K562 (cell line): ENCODE measurements around the gene PRRT1. TPM values are rescaled to one million over a fixed set of nuclear protein-coding genes. Genes with fewer than 3 reads are reported as not detected.

Source experiments
- FOXA3 ChIP-seq, 2 experiments: fragments of 450-650 bp in 1 of 2; sonication (generic) in 1 of 2; formaldehyde crosslinking; IDR thresholded peaks in 1 of 2; conservative IDR thresholded peaks in 1 of 2; 2 replicates each; pipeline versions ENCODE4 v1.4.0 to v1.8.0; 2020 to 2022; ENCODE audit warnings: mild to moderate bottlenecking in 2 of 2, missing genetic modification reagents in 1 of 2
- FOXM1 ChIP-seq, 2 experiments: fragments of 450-650 bp in 1 of 2; sonication (generic) in 1 of 2; formaldehyde crosslinking in 1 of 2; IDR thresholded peaks; 2 replicates each; pipeline versions ENCODE4 v1.6.1 to v1.9.0; 2017 to 2022; ENCODE audit warnings: low read depth in 2 of 2, mild to moderate bottlenecking in 2 of 2, missing genetic modification reagents in 1 of 2, moderate library complexity in 1 of 2
- GABPB2 ChIP-seq: fragments of 250-450 bp; sonication (Bioruptor Pico); conservative IDR thresholded peaks from 2 replicates; pipeline ENCODE4 v1.5.1; 2021; ENCODE audit warnings: mild to moderate bottlenecking
- ILK ChIP-seq: fragments of 450-650 bp; IDR thresholded peaks from 2 replicates; pipeline ENCODE4 v1.6.1; 2016; ENCODE audit warnings: missing genetic modification characterization, low read depth, mild to moderate bottlenecking, missing compliant biosample characterization, moderate library complexity, borderline replicate concordance
- NFRKB ChIP-seq: fragments of 450-650 bp; IDR thresholded peaks from 2 replicates; pipeline ENCODE4 v1.6.1; 2016; ENCODE audit warnings: low read depth
- PATZ1 ChIP-seq: fragments of 250-450 bp; sonication (Bioruptor Pico); IDR thresholded peaks from 2 replicates; pipeline ENCODE4 v1.5.0; 2020; ENCODE audit warnings: mild to moderate bottlenecking, borderline replicate concordance
- RFX1 ChIP-seq: fragments of 450-650 bp; IDR thresholded peaks from 2 replicates; pipeline ENCODE4 v1.6.1; 2016; ENCODE audit warnings: mild to moderate bottlenecking, moderate library complexity
- RFX7 ChIP-seq: fragments of 250-450 bp; sonication (Bioruptor Pico); IDR thresholded peaks from 2 replicates; pipeline ENCODE4 v1.5.1; 2021; ENCODE audit warnings: mild to moderate bottlenecking
- SREBF2 ChIP-seq: sonication (generic); formaldehyde crosslinking; IDR thresholded peaks from 2 replicates; pipeline ENCODE4 v1.4.0; 2020; ENCODE audit warnings: mild to moderate bottlenecking, missing genetic modification reagents
- SUPT5H ChIP-seq: fragments of 450-650 bp; IDR thresholded peaks from 2 replicates; pipeline ENCODE4 v1.6.1; 2016
- ZNF696 ChIP-seq: fragments of 250-450 bp; sonication (Bioruptor Pico); conservative IDR thresholded peaks from 2 replicates; pipeline ENCODE4 v1.4.0; 2020; ENCODE audit warnings: mild to moderate bottlenecking, moderate library complexity
- polyA plus RNA-seq, 8 experiments: library from polyadenylated mRNA; depleted of rRNA in 4 of 8; stranded (reverse) in 5 of 8; unstranded in 3 of 8; fragments of >200 nt; fragmentation: Nextera tagmentation in 2 of 8; fragmentation: Illumina TruSeq in 1 of 8; extraction: Ambion mirVana in 2 of 8; extraction: Trizol in 1 of 8; gene quantifications; 2 replicates each; pipeline versions ENCODE4 v1.2.1 to v1.2.3, GENCODE V29; 2011 to 2014; ENCODE audit warnings: inconsistent platforms in 1 of 8, missing spikeins in 1 of 8
- total RNA-seq, 7 experiments: library from RNA; depleted of rRNA in 6 of 7; stranded (reverse); fragments of >200 nt in 6 of 7; fragmentation: Illumina TruSeq in 2 of 7; extraction: Trizol in 2 of 7; gene quantifications; 2 replicates each; pipeline versions ENCODE4 v1.2.1 to v1.2.3, GENCODE V29; 2011 to 2021; ENCODE audit warnings: low replicate concordance in 1 of 7
- TF ChIP-seq, protein P1 (sequence below): IDR thresholded peaks from 2 replicates; pipeline ENCODE4 v1.6.1; 2016; ENCODE audit warnings: missing genetic modification characterization, missing compliant biosample characterization
- TF ChIP-seq, protein P2 (sequence below), 2 experiments: fragments of 450-650 bp; IDR thresholded peaks; 2 replicates each; pipeline ENCODE4 v1.6.1; 2016; ENCODE audit warnings: mild to moderate bottlenecking in 2 of 2, borderline replicate concordance in 1 of 2, low read depth in 1 of 2, moderate library complexity in 1 of 2
- TF ChIP-seq, protein P3 (sequence below): fragments of 450-650 bp; IDR thresholded peaks from one replicate; pipeline ENCODE4 v1.6.1; 2018; ENCODE audit warnings: mild to moderate bottlenecking, moderate library complexity; ENCODE audit not compliant: partially characterized antibody

Gene PRRT1
- total and polyA plus RNA-seq, 9 of the 15 experiments (the other 6 are each of a cell fraction or from before 2014, with no cell fraction given) = 0.14 to 3.5 (median 0.41) TPM

- TF ChIP-seq, protein P1, sequence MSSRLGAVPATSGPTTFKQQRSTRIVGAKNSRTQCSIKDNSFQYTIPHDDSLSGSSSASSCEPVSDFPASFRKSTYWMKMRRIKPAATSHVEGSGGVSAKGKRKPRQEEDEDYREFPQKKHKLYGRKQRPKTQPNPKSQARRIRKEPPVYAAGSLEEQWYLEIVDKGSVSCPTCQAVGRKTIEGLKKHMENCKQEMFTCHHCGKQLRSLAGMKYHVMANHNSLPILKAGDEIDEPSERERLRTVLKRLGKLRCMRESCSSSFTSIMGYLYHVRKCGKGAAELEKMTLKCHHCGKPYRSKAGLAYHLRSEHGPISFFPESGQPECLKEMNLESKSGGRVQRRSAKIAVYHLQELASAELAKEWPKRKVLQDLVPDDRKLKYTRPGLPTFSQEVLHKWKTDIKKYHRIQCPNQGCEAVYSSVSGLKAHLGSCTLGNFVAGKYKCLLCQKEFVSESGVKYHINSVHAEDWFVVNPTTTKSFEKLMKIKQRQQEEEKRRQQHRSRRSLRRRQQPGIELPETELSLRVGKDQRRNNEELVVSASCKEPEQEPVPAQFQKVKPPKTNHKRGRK = no peak
- TF ChIP-seq, protein P2, sequence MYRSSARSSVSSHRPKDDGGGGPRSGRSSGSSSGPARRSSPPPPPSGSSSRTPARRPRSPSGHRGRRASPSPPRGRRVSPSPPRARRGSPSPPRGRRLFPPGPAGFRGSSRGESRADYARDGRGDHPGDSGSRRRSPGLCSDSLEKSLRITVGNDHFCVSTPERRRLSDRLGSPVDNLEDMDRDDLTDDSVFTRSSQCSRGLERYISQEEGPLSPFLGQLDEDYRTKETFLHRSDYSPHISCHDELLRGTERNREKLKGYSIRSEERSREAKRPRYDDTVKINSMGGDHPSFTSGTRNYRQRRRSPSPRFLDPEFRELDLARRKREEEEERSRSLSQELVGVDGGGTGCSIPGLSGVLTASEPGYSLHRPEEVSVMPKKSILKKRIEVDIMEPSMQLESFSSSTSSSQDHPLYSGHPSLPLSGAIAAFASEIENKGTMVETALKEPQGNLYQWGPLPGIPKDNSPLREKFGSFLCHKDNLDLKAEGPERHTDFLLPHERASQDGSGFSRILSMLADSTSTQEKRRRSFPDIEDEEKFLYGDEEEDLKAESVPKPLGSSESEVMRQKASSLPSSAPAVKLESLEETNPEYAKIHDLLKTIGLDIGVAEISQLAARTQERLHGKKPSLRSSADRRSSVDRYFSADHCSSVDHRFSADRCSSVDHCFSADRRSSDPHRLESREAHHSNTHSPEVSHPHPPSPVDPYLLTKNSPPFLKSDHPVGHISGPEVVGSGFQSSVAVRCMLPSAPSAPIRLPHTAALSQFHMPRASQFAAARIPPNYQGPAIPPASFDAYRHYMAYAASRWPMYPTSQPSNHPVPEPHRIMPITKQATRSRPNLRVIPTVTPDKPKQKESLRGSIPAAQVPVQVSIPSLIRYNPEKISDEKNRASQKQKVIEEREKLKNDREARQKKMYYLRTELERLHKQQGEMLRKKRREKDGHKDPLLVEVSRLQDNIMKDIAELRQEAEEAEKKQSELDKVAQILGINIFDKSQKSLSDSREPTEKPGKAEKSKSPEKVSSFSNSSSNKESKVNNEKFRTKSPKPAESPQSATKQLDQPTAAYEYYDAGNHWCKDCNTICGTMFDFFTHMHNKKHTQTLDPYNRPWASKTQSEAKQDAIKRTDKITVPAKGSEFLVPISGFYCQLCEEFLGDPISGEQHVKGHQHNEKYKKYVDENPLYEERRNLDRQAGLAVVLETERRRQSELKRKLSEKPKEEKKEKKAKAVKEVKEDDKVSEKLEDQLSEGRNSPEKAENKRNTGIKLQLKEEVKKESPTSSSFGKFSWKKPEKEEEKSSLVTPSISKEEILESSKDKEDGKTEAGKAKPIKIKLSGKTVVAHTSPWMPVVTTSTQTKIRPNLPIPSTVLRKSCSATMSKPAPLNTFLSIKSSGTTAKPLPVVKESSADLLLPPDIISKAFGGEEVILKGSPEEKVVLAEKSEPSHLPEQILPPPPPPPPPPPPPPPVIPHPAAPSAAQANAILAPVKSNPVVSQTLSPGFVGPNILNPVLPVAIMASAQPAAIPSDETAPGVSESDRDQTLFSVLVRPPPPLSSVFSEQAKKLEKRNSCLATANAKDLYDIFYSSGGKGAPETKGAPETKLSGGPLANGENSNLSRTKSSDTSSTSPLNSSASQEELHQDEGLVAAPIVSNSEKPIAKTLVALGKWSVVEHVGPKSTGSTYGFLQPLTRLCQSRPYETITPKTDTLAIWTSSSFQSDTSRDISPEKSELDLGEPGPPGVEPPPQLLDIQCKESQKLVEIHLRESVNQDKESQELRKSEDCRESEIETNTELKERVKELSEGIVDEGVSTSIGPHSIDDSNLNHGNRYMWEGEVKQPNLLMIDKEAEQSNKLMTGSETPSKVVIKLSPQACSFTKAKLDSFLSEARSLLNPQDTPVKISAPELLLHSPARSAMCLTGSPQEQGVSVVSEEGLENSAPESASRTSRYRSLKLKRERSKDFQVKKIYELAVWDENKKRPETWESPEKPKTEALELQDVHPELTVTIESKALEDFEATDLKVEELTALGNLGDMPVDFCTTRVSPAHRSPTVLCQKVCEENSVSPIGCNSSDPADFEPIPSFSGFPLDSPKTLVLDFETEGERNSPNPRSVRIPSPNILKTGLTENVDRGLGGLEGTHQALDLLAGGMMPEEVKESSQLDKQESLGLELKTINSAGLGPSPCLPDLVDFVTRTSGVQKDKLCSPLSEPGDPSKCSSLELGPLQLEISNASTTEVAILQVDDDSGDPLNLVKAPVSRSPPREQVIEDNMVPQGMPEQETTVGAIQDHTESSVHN (IDR thresholded peaks at IDR 0.05; ENCODE audit: borderline replicate concordance in 1 of 2, low read depth in 1 of 2) = no peak
- no peak for TF ChIP-seq SUPT5H
- peak; percentile 9; the same call in 1 of the 2 replicates for TF ChIP-seq NFRKB
- TF ChIP-seq, protein P3, sequence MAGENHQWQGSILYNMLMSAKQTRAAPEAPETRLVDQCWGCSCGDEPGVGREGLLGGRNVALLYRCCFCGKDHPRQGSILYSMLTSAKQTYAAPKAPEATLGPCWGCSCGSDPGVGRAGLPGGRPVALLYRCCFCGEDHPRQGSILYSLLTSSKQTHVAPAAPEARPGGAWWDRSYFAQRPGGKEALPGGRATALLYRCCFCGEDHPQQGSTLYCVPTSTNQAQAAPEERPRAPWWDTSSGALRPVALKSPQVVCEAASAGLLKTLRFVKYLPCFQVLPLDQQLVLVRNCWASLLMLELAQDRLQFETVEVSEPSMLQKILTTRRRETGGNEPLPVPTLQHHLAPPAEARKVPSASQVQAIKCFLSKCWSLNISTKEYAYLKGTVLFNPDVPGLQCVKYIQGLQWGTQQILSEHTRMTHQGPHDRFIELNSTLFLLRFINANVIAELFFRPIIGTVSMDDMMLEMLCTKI = no peak
- no peak for TF ChIP-seq PATZ1 (CRISPR knock-in tag)
- TF ChIP-seq FOXA3 (CRISPR knock-in tag; conservative IDR thresholded peaks at IDR 0.05 in 1 of 2, IDR thresholded peaks at IDR 0.05 in 1 of 2) = peak in 1 of 2 experiments; percentile 57; a peak in 1 of 4 replicates
- no peak for TF ChIP-seq RFX1
- no peak for TF ChIP-seq GABPB2 (CRISPR knock-in tag)
- TF ChIP-seq SREBF2 (CRISPR knock-in tag) = no peak
- TF ChIP-seq ZNF696 = 0 out of 2 replicates have a peak, but pooled peaks have one; percentile 59
- TF ChIP-seq RFX7 (CRISPR knock-in tag) = no peak
- peak; percentile 98 for TF ChIP-seq FOXM1 (IDR thresholded peaks at IDR 0.05; ENCODE audit: low read depth)
- no peak for TF ChIP-seq FOXM1 (CRISPR knock-in tag; IDR thresholded peaks at IDR 0.05; ENCODE audit: low read depth)
- no peak for TF ChIP-seq ILK
Measured at GRCh38 chr6:32131439-32131948, 20.2 kb downstream of the PRRT1 start (continued).
